KMS-11 (cell line): ENCODE results near the gene CYP51A1.
"Not testable (repeated sequence)": the region's sequence is repeated elsewhere in the genome, so short reads cannot be mapped to it uniquely, and the experiment has no call there.

Experiments used
- H2AFZ ChIP-seq: fragments of 200-600 bp; sonication (generic); 2 replicates; pipeline ENCODE4 v1.6.1; 2016; ENCODE audit warnings: antibody characterized with exemption, mixed run types, low read depth
- H3K27ac ChIP-seq: fragments of 200-600 bp; sonication (generic); 2 replicates; pipeline ENCODE4 v1.6.1; 2016; ENCODE audit warnings: mild to moderate bottlenecking, mixed run types
- H3K27me3 ChIP-seq: fragments of 200-600 bp; sonication (generic); 2 replicates; pipeline ENCODE4 v1.6.1; 2017; ENCODE audit warnings: mild to moderate bottlenecking, low read depth, mixed run types, moderate library complexity; ENCODE audit not compliant: insufficient read depth
- H3K36me3 ChIP-seq: fragments of 200-600 bp; sonication (generic); 2 replicates; pipeline ENCODE4 v1.6.1; 2017; ENCODE audit warnings: mild to moderate bottlenecking, mixed run types; ENCODE audit not compliant: insufficient read depth
- H3K4me1 ChIP-seq: fragments of 200-600 bp; sonication (generic); 2 replicates; pipeline ENCODE4 v1.6.1; 2016; ENCODE audit warnings: mild to moderate bottlenecking, low read depth, mixed run types; ENCODE audit not compliant: poor library complexity, severe bottlenecking
- H3K4me2 ChIP-seq: fragments of 200-600 bp; sonication (generic); 2 replicates; pipeline ENCODE4 v1.7.0; 2016; ENCODE audit warnings: mild to moderate bottlenecking, mixed run types
- H3K4me3 ChIP-seq: fragments of 200-600 bp; sonication (generic); IDR thresholded peaks from 2 replicates; pipeline ENCODE4 v1.6.1; 2017; ENCODE audit warnings: low read depth, low read length, mixed read lengths; ENCODE audit not compliant: insufficient read depth
- H3K79me2 ChIP-seq: fragments of 200-600 bp; sonication (generic); 2 replicates; pipeline ENCODE4 v1.6.1; 2016; ENCODE audit warnings: low read depth, mixed run types; ENCODE audit not compliant: insufficient read depth
- H3K9ac ChIP-seq: fragments of 200-600 bp; sonication (generic); 2 replicates; pipeline ENCODE4 v1.6.1; 2016; ENCODE audit warnings: mild to moderate bottlenecking, mixed run types
- H4K20me1 ChIP-seq: fragments of 200-600 bp; sonication (generic); 2 replicates; pipeline ENCODE4 v1.6.1; 2016; ENCODE audit warnings: mild to moderate bottlenecking, mixed run types; ENCODE audit not compliant: insufficient read depth
- TF ChIP-seq, protein P1 (sequence below): fragments of 200-600 bp; sonication (generic); conservative IDR thresholded peaks from 2 replicates; pipeline ENCODE4 v1.6.1; 2017; ENCODE audit warnings: low read depth, mild to moderate bottlenecking, antibody characterized with exemption, low read length, moderate library complexity, mixed read lengths

CYP51A1 gene

GRCh38 chr7:92150450-92151017, 16.3 kb upstream of the CYP51A1 start:
- Histone ChIP-seq H3K27me3 (no peaks in the 10 kb centered on the region), H3K27ac (no peak overlapping the region), H3K9ac (no peak overlapping the region), H3K4me1 (no peaks in the 10 kb centered on the region), H4K20me1 (no peaks in the 10 kb centered on the region), H3K79me2 (no peaks in the 10 kb centered on the region), H3K4me2 (no peak overlapping the region), H3K4me3 (no peak overlapping the region), H2AFZ (no peak overlapping the region), H3K36me3 (no peaks in the 10 kb centered on the region)
- TF ChIP-seq, protein P1, sequence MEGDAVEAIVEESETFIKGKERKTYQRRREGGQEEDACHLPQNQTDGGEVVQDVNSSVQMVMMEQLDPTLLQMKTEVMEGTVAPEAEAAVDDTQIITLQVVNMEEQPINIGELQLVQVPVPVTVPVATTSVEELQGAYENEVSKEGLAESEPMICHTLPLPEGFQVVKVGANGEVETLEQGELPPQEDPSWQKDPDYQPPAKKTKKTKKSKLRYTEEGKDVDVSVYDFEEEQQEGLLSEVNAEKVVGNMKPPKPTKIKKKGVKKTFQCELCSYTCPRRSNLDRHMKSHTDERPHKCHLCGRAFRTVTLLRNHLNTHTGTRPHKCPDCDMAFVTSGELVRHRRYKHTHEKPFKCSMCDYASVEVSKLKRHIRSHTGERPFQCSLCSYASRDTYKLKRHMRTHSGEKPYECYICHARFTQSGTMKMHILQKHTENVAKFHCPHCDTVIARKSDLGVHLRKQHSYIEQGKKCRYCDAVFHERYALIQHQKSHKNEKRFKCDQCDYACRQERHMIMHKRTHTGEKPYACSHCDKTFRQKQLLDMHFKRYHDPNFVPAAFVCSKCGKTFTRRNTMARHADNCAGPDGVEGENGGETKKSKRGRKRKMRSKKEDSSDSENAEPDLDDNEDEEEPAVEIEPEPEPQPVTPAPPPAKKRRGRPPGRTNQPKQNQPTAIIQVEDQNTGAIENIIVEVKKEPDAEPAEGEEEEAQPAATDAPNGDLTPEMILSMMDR: no peak

DNA sequence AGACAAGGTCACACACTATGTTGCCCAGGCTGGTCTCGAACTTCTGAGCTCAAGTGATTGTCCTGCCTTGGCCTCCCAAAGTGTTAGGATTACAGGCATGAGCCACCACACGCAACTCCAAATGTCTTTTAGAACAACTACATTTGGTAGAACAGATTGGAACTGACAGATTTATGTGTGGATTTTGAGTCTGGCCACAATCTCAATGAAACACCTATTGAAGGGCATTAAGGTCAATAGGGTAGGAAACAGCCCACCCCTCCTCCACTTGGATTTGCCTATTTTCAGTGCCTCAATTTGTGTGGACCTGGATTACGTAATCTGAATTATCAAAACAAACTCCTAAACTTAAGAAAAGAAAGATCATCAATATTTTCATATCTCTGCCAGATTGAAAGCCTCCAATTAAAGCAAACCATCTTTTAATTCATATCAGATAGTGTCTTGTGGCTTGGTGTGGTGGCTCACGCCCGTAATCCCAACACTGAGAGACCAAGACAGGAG, 15.5 kb upstream of the CYP51A1 start:
- Histone ChIP-seq H3K4me3 (no peak overlapping the region), H2AFZ (no peak overlapping the region), H3K36me3 (no peaks in the 10 kb centered on the region), H3K27me3 (no peaks in the 10 kb centered on the region), H3K4me2 (no peak overlapping the region), H3K79me2 (no peaks in the 10 kb centered on the region), H4K20me1 (no peaks in the 10 kb centered on the region), H3K4me1 (no peaks in the 10 kb centered on the region), H3K9ac (no peak overlapping the region), H3K27ac (no peak overlapping the region)
- TF ChIP-seq, protein P1: no peak

DNA sequence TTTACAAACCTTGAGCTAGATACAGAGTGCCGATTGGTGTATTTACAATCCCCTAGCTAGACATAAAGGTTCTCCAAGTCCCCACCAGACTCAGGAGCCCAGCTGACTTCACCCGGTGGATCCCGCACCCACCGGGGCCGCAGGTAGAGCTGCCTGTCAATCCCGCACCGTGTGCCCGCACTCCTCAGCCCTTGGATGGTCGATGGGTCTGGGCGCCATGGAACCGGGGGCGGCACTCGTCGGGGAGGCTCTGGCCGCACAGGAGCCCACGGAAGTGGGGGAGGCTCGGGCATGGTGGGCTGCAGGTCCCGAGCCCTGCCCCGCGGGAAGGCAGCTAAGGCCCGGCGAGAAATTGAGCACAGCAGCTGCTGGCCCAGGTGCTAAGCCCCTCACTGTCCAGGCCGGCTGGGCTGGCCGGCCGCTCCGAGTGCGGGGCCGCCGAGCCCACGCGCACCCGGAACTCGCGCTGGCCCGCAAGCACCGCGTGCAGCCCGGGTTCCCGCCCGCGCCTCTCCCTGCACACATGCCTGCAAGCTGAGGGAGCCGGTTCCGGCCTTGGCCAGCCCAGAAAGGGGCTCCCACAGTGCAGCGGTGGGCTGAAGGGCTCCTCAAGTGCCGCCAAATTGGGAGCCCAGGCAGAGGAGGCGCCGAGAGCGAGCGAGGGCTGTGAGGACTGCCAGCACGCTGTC, 9.1 kb upstream of the CYP51A1 start:
- H2AFZ ChIP-seq, H3K9ac ChIP-seq, H3K27me3 ChIP-seq, H3K4me1 ChIP-seq, H3K79me2 ChIP-seq, H3K4me3 ChIP-seq, H3K36me3 ChIP-seq, H3K4me2 ChIP-seq, H4K20me1 ChIP-seq, H3K27ac ChIP-seq: not testable (repeated sequence)

DNA sequence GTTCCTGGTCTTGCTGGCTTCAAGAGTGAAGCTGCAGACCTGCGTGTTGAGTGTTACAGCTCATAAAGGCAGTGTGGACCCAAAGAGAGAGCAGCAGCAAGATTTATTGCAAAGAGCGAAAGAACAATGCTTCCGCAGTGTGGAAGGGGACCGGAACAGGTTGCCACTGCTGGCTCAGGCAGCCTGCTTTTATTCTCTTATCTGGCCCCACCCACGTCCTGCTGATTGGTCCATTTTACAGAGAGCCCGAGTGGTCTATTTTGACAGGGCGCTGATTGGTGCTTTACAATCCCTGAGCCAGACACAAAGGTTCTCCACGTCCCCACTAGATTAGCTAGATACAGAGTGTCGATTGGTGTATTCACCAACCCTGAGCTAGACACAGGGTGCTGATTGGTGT, 8.5 kb upstream of the CYP51A1 start:
- H3K4me1 ChIP-seq, H3K27me3 ChIP-seq, H3K79me2 ChIP-seq, H3K4me3 ChIP-seq, H4K20me1 ChIP-seq, H3K4me2 ChIP-seq, H3K9ac ChIP-seq, H2AFZ ChIP-seq, H3K36me3 ChIP-seq, H3K27ac ChIP-seq: not testable (repeated sequence)

DNA sequence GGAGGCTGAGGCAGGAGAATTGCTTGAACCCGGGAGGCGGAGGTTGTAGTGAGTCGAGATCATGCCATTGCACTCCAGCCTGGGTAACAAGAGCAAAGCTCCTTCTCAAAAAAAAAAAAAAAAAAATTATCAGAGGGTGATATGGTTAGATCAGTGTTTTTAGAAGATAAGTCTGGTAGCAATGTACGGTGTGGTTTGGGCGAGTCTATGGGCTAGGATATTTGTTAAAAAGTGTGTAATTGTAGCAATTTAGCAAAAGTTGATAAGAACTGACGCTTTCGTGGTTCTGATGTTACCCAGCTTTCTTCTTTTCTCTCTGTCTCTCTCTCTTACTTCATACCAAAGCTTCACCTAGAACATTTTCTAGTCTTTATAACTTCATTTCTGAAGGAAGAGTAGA, 6.9 kb upstream of the CYP51A1 start:
- no peak overlapping the region for H2AFZ ChIP-seq
- H3K36me3 ChIP-seq: no peaks in the 10 kb centered on the region
- H3K4me1 ChIP-seq: no peaks in the 10 kb centered on the region
- H4K20me1 ChIP-seq: no peaks in the 10 kb centered on the region
- no peak overlapping the region for H3K4me3 ChIP-seq
- H3K9ac ChIP-seq: no peak overlapping the region
- H3K79me2 ChIP-seq: no peaks in the 10 kb centered on the region
- H3K4me2 ChIP-seq: no peak overlapping the region
- no peaks in the 10 kb centered on the region for H3K27me3 ChIP-seq
- no peak overlapping the region for H3K27ac ChIP-seq
- TF ChIP-seq, protein P1: no peak
